ENCODE data around the gene UBTD2.

DNA sequence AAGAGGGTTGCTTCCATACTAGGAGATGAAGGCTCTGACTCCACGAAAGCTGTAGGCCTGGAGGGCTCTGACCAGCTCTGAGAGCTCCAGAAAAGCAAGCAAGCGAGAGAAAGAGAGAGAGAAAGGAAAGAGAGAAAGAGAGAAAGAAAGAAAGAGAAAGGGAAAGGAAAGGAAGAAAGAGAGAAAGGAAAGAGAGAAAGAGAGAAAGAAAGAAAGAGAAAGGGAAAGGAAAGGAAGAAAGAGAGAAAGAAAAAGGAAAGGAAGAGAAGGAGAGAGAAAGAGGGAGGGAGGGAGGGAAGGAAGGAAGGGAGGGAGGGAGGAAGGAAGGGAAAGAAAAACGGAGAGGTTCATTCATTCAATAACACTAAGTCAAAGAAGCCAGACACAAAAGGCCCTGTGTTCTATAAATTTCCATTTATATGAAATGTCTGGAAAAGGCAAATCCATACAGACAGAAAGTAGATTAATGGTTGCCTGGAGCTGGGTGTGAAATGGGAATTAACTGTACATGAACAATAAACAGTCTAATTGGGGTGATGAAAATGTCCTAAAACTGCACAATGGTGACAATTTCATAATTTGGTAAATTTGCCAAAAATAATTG is 93.8 kb downstream of the UBTD2 start:
- no peak for TF ChIP-seq CTCF (IDR thresholded peaks at IDR 0.05)
- no peak for TF ChIP-seq ETV6 (CRISPR knock-in tag; IDR thresholded peaks at IDR 0.05)
- TF ChIP-seq FOXJ3 (CRISPR knock-in tag; IDR thresholded peaks at IDR 0.05; ENCODE audit: borderline replicate concordance), result no peak
- TF ChIP-seq, protein P1, sequence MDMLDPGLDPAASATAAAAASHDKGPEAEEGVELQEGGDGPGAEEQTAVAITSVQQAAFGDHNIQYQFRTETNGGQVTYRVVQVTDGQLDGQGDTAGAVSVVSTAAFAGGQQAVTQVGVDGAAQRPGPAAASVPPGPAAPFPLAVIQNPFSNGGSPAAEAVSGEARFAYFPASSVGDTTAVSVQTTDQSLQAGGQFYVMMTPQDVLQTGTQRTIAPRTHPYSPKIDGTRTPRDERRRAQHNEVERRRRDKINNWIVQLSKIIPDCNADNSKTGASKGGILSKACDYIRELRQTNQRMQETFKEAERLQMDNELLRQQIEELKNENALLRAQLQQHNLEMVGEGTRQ (CRISPR knock-in tag; IDR thresholded peaks at IDR 0.05), result no peak
- TF ChIP-seq TP53 (CRISPR knock-in tag; IDR thresholded peaks at IDR 0.05), result no peak

All from WTC11 (cell line).